ENCODE data around the gene TRAP1.
"Not testable (repeated sequence)": the region's sequence is repeated elsewhere in the genome, so short reads cannot be mapped to it uniquely, and the experiment has no call there.

The TRAP1 gene

DNA sequence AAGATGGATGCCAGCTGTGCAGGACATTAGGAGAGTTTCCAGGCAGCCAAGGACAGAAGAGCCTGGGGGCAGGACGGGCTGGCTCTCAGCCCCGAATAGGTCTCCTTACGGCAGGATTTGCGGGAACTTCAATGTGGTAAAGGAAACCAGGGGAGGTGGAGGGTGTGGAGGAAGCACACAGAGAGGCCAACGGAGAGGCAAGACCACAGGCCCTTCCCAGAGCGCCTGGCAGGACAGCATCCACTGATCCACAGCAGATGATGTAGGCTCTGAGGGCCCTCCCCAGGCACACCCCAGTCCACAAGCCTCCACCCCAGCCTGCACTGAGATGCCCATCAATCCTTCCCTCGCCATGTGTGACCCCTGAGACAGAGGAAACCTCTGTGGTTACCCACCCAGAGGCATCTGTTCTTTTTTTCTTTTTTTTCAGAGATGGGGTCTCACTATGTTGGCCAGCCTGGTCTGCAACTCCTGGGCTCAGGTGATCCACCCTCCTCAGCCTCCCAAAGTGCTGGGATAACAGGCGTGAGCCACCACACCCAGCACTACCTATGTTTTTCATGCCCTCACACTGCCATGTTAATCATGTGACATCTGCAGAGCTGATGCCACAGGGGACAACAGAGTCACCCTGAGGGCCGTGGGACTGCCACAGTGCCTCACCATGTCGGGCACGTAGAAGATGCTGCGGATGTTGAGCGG lies 43.5 kb downstream of the TRAP1 start:
- DNase-seq, result no peak

DNA sequence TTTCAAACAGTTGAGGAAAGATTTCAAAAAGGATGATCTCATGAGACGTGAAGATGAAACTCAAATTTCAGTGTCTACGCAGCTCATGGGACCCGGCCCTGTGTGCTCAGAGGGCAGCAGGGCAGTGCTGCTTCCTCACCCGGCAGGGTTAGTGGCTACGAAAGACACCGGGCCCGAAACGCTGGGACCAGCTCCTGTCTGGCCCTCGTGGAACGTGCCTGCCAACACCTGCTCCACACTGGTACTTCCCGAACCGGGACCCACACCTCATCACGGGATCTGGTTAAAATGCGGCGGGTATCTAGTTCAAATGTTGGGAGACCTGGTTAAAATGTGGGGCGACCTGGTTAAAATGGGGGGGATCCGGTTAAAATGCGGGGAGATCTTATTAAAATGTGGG lies 44.1 kb downstream of the TRAP1 start:
- no peak for DNase-seq

DNA sequence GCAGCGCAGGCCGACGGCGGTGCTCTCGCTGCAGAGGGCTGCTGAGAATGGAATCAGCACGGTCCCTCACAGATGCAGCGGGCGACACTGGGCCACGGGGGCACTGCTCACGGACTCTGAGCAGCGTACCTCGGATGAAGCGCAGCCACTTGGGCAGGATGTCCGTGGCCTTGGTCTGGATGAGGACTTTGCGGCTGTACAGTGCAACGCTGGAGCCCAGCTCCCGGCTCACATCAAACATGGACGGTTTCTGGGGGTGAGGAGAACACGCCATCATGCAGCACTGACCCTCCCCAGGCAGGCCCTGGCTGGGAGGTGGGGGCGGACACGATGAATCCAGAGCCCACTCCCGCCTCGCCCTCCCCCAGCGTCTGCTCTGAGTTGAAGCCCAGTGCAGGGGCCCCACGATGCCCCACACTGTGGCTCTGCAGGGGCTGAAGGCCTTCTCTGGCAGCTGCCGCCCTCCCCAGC lies 44.7 kb downstream of the TRAP1 start:
- DNase-seq, result no peak

DNA sequence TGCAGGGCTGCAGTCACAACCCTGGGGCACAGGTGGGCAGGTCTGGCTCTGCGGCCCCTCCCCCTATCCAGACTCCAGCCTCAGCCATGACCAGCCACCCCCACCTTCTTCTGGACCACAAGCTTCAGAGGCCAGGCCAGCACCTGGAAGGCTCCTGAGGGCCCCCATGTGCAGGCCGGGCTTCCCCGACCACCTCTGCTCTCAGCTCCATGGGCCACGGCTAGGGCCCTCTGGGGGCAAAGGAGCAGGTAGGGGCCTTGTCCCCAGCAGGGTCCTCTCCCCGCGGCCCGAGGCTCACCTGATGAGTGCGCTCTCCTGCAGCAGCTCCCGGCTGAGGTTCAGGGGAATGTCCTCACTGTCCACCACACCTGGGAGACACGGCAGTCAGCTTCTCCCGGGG lies 45.9 kb downstream of the TRAP1 start:
- DNase-seq, result no peak

DNA sequence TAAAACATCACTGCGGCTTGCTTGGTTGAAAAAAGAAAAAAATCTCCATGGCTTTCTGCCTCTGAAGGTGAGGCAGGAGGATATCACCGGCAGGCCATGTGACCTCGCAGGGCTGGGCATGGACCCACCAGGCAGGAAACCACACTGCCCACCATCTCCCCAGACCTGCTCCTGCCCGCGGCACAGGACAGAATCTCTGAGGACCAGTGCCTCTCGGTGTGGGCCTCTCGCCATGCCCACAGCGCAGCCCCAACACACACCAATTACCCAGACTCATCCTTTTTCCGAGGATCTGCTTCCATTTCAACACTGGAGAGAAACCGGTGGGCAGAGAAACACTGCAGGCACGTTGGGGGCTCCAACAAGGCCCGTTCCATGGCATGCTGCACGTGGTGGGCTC lies 46.6 kb downstream of the TRAP1 start:
- no peak for DNase-seq

DNA sequence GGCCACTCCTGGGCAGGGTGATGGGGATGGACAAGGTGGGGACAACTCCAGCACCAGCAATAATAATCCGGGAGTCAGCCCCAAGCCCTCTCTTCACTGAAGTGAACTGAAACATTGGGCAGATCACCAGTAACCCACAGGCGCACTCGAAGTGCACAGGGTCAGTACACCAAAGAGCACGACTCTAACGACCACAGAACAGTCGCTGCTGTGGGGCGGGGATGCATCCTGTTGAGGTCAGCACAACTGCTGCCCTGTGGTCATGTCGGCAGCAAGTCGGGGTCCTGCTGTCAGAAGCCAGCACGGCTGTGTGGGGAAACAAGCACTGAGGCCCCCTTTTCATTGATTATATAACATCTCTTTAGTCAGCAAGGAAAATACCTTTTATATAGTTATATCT lies 48.2 kb downstream of the TRAP1 start:
- DNase-seq, result no peak

DNA sequence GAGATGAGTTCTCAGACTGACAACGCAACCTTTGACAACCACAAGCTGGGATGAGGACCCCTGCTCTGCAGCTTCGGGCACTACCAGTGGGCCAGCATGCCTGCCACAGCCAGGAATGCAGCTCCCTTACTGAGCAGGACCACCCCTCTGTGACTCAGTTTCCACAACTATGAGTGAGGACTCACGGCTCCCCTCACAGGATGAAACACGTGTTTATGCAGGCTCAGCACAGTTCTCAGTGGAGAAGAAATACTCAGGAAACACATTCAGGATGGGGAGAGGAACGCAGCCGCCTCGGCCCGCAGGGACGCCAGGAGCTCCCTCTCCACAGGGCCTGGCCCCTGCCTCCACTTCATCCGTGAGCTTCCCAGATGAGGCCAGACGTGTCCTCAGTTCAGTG lies 48.7 kb downstream of the TRAP1 start:
- no peak for DNase-seq

DNA sequence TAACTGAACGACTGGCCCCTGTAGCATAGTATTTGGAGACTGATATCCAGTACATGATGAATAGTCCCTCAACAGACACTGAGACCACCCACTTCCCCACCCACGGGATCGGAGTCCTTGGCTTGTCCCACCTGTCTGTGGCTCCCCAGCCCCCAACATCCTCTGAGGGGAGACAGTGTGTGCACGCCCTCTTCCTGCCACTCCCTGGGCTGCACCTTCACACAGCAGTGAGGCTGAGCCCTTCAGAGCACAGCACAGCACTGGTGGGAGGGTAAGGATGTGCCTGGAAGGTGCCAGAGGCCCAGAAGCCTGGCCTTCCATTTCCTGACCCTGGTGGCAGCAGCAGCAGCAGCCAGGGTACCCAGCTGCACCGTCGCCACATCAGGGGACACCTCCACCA lies 51.8 kb downstream of the TRAP1 start:
- peak in 1 of 58 donors; percentile 13 for DNase-seq

DNA sequence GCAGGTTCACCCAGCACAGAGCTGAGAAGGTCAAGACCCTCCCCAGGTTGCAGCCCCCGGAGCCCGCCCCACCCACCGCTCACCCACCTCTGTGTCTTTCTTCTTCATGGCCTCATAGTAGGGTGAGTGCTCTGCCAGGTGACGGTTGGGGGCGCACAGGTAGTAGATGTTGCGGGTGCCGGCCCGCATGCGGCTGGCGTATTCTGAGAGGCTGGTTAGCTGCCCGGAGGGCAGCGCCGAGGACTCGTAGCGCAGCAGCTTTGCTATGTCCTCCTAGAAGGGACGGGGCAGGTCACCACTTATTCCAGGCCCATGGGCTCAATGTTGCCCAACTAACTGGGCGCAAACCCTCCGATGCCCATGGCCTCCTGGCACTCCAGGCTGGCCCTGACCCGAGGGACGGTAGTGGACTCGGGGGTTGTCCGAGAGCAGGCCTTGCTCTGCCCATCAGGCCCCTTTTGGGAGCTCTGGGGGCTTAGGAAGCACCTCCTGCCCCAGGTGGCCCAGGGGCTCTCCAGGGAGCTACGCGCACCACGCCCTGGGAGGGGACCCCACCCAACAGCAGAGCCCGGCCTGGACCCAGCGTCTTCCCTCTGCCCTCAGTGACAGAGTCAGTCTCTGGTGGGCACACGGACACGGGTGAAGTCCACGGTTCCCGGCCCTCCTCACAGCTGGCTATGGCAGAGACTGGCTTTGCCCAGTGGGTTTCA lies 53.0 kb downstream of the TRAP1 start:
- DNase-seq, result no peak

DNA sequence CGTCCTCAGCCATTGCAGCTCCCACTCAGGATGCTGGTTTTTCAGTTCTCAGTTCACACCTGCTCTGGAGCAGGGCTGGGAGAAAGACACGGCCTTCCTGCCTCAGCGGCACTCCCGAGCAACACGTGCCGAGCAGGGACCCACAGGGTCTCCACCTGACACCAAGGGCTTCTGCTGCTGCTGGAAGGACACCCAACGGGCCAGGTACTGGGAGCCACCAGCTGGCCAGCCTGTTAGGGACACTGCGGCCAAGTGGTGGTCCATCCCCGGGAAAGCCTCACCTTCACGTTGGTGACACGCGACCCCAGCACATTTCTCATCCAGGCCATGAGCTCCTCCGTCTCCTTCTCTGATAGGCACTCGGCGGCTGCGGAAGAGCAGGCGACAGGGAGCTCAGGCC lies 54.7 kb downstream of the TRAP1 start:
- DNase-seq, result no peak

DNA sequence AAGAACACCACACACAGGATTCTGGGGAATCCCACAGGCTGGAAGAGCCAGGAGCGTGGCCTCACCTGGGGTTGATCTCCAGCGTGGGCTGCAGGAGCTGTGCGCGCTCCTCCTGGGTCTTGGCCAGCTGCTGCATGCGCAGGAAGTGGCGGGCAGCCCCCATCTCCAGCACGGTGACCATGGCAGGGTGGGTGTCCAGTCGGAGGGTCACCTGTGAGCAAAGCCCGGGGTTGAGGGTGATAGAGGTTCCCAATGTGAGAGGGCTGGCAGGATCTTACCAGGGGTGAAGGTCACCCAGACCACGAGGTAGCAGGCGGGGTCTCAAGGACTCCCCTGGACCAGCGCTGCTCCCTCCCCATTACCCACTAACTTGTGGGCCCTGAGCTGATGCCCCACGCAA lies 55.4 kb downstream of the TRAP1 start:
- DNase-seq, result no peak

DNA sequence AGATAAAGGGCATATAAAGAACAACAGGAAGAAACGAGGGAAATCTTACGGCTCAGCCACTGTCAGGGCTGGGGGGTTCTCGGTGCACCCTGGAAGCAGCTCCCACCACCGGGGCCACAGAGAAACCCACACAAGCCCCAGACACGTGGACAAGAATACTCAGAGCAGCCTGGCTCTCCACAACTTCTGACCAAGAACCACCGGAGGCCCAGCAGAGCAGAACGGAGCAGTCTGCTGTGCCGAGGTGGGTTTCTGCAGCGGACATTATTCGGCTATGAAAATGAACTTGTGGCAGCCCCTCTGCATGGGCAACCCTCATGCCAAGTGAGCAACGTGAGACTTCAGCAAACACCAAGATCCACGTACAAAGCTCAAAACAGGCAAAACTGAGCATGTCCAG lies 56.0 kb downstream of the TRAP1 start:
- no peak for DNase-seq

DNA sequence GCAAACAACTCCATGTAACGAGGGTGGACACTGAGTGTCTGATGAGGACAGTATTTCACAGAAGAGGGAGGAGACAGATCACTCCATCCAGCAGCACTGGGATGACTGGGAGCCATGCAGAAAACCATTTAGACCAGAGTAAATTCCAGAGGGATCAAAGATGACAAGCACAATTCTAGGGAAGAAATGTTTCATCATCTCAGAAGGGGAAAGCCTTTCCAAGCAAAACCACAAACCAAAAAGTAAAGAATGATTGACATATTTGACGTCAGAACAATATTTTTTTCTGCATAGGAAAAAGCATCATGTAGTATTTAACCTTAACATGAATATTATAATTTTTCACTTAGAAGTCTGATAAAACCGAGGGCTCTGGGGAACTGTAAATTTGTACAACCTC lies 58.1 kb downstream of the TRAP1 start:
- no peak for DNase-seq

DNA sequence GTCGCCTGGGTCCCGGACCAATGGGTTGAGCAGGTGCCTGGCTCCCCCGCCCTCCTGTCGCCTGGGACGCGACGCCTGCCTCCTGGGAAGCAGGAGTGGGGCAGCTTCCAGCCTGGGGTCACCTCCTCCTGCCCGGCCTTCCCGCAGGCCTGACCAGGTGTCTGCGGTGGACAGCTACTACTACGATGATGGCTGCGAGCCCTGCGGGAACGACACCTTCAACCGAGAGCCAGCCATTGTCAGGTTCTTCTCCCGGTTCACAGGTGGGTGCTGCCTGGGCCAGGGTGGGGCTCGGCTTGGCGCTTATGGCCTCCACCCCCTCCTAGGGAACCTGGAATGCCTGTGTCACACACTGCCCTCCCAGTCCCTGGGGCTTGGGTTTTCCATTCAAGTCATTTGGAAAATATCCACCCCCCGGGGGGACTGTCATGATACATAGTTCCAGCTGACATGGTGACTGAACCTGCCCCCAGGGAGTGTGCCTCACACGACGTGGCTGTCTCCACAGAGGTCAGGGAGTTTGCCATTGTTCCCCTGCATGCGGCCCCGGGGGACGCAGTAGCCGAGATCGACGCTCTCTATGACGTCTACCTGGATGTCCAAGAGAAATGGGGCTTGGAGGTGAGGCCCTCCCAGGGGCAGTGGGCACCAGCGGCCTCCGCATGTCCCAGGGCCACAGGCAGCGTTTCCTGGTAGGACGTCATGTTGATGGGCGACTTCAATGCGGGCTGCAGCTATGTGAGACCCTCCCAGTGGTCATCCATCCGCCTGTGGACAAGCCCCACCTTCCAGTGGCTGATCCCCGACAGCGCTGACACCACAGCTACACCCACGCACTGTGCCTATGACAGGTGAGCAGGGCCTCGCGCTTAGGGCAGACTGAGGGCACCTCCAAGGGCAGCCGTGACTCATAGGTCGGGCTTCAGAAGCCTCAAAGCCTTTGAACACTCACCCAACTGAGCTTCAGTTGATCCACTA lies 60.5 kb downstream of the TRAP1 start:
- DNase-seq, result no peak

DNA sequence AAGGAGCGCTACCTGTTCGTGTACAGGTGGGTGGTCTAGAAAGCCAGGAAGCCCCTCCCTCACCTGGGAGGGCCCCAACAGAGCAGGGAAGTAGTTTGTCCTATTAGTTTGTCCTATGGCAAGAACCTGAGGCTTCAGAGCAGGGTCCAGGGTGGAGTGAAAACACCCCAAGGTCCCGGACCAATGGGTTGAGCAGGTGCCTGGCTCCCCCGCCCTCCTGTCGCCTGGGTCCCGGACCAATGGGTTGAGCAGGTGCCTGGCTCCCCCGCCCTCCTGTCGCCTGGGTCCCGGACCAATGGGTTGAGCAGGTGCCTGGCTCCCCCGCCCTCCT lies 61.2 kb downstream of the TRAP1 start:
- DNase-seq, result not testable (repeated sequence)

DNA sequence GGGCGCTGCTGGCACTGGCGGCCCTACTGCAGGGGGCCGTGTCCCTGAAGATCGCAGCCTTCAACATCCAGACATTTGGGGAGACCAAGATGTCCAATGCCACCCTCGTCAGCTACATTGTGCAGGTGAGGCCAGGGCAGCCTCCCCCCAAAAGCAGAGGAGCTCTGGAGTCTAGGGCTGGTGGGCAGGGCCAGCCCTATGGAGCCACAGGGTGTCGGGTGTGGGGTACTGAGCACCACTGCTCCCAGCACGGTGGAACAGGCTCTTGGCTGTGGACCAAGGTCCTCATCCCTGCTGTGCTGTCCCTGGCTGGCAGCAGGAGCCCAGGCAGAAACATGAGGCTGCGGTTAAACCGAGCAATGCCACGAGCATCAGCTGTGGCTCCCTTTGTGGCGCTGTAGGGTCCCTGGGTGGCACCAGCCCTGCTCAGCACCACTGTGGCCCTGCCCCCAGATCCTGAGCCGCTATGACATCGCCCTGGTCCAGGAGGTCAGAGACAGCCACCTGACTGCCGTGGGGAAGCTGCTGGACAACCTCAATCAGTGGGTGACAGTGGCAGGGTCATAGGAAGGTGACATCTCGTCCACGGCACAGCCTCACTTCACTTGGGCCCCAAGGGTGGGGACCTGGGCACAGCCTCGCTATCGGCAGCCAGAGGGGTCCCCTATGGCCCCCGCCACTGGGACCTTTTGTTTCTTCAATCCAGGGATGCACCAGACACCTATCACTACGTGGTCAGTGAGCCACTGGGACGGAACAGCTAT lies 61.7 kb downstream of the TRAP1 start:
- DNase-seq, result no peak

DNA sequence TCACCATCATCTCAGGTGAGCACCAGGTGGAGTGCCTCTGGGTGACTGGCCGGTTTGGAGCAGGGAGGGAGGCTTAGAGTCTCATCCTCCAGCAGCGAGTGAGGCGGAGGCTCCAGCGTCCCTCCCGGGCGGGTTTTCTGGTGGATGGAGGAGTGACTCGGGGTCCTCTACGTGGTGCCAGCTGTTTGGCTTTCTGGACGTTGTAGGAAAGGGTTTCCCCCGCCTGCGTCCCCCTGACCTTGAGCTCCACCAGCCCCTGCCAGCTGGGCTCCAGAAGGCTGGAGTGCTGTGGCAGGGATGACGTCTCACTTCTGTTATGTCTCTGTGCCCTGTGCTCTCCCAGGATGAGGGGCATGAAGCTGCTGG lies 62.3 kb downstream of the TRAP1 start:
- DNase-seq, result no peak

DNA sequence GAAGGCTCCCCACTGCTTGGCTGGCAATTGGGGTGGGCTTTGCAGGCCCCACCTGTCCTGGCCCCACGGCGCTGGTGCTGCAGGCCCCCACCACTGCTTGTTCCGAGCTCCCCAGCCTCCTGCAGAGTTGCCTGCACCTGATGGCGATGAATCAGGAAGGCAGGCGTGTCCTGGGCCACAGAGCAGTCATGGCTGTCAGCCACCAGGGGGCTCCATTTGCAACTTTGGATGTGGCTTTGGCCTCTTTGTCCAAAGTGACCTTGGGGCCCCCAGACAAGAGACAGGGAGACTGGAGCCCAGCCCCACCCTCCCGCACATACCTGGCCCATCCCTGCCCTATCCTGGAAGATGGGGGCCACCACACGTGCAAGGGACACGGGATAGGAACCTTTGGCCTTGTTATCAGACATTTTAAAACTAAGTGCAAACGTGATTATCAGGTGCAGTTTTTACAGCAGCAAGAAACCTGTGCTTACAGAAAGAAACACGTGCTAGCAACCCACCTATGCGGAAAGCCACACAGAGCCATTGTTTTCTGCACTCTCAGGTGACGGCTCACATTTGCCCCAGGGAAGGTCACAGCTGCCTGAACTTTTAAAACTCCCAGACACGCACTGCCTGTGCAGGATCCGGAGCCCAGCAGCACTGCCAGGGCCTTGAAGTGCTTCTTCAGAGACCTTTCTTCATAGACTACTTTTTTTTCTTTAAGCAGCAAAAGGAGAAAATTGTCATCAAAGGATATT lies 62.9 kb downstream of the TRAP1 start, which contains the start of gene DNASE1:
Gene DNASE1 (plus strand): TSS at position 443 of the 743 bp plus-strand sequence. CDS start 683 bp downstream, outside the sequence.
- DNase-seq, result peak in 19 of 58 donors; percentile 3 to 36 (median 13)

DNA sequence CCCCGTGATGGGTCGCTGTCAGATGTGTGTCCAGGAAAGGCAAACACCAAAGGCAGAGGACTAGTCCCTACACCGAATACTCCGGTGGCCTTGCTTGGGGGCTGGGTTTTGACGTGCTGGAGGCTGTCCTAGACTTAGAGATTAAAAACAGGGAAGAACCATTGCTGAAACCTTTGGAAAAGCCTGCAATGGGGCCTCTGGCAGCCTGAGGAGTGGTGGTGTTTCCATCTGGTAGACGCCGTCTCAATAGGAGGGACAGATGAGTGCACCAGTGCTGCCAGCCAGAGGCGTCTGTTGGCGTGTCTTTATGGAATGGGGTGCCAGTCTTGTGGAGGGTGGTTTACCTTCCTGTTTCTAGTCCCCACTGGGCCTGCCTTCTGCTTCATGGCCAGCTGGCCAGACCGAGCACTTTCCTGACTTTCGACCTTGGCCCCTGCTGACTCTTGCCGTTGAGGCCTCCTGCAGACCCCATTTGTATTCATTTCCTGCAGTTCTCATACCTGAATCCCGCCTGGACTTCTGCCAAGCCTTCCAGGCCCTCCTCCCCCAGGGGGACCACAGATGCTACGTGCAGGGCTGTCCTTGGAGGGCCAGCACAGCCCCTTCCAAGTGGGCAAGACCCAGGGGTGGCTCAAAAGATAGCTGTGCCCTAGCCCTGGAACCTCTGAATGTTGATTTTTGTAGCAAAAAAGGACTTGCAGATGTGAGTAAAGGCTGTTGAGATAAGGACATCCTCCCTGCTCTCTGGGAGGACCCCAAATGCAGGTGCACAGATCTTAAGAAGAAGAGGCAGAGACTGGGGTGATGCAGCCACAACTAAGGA lies 64.7 kb downstream of the TRAP1 start:
- DNase-seq, result no peak

All from anterior cingulate cortex (tissue), 58 donors.